ENCODE measurements around the gene GRAMD1B.

DNA sequence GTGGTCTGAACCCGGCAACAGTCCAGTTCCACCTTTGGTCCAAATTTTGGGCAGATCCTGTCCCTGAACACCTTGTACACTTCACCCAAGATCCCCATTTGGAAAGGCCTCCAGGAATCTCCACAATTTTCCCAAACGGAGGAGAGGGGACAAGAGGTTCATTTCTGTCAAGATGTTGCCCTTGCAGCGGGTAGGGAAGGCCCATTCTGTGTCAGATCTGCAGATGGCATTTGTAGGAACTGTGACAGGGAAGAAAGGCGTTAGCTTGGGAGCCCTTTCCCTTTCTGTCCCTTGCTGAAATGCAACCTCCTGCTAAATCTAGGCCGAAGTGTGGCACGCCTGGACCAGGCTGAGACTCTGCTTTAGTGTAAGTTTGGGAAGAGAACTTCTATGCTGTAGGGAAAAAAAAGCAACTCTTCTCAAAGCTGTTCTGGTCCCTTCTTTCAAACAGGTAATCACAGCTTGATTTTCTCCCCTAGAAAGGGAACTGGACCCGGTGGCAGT, 138.3 kb downstream of the GRAMD1B start:
- TF ChIP-seq, protein P1, sequence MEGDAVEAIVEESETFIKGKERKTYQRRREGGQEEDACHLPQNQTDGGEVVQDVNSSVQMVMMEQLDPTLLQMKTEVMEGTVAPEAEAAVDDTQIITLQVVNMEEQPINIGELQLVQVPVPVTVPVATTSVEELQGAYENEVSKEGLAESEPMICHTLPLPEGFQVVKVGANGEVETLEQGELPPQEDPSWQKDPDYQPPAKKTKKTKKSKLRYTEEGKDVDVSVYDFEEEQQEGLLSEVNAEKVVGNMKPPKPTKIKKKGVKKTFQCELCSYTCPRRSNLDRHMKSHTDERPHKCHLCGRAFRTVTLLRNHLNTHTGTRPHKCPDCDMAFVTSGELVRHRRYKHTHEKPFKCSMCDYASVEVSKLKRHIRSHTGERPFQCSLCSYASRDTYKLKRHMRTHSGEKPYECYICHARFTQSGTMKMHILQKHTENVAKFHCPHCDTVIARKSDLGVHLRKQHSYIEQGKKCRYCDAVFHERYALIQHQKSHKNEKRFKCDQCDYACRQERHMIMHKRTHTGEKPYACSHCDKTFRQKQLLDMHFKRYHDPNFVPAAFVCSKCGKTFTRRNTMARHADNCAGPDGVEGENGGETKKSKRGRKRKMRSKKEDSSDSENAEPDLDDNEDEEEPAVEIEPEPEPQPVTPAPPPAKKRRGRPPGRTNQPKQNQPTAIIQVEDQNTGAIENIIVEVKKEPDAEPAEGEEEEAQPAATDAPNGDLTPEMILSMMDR (IDR thresholded peaks at IDR 0.05): no peak
- TF ChIP-seq EZH2 (IDR thresholded peaks at IDR 0.05; ENCODE audit: borderline replicate concordance, insufficient read depth, low read depth, low read length, poor library complexity, severe bottlenecking): no peak
